Testis (tissue), 3 donors: ENCODE results near the gene OPRL1. TPM values are rescaled to one million over a fixed set of nuclear protein-coding genes. Genes with fewer than 3 reads are reported as not detected.

Experiments
- DNase-seq: peaks from one replicate; pipeline ENCODE4 v3.0.0-alpha.2; 2019
- H3K27ac ChIP-seq, 2 donors: fragments of 200-600 bp; sonication (generic); one replicate each; pipeline ENCODE4 v1.5.1; 2019
- H3K27me3 ChIP-seq: fragments of 200-600 bp; sonication (generic); one replicate; pipeline ENCODE4 v1.5.1; 2019
- H3K36me3 ChIP-seq: fragments of 200-600 bp; sonication (generic); one replicate; pipeline ENCODE4 v1.5.1; 2017; ENCODE audit warnings: low read depth; ENCODE audit errors: missing control alignments
- H3K4me1 ChIP-seq: fragments of 200-600 bp; sonication (generic); one replicate; pipeline ENCODE4 v1.5.1; 2019
- H3K4me3 ChIP-seq, 2 donors: fragments of 200-600 bp; sonication (generic); one replicate each; pipeline ENCODE4 v1.5.1; 2017 to 2019
- H3K9me3 ChIP-seq: fragments of 200-600 bp; sonication (generic); one replicate; pipeline ENCODE4 v1.5.1; 2017
- CTCF ChIP-seq, 3 experiments: fragments of 450-650 bp in 2 of 3; fragments of 200-600 bp in 1 of 3; sonication (generic) in 1 of 3; IDR thresholded peaks; one replicate each; pipeline ENCODE4 v1.5.1; 2016 to 2019; ENCODE audit warnings: antibody characterized with exemption in 3 of 3, mild to moderate bottlenecking in 2 of 3, moderate library complexity in 1 of 3
- POLR2A ChIP-seq: fragments of 450-650 bp; IDR thresholded peaks from one replicate; pipeline ENCODE4 v1.6.1; 2017; ENCODE audit warnings: antibody characterized with exemption, mild to moderate bottlenecking, moderate library complexity
- WGBS, 2 donors: methylation state at CpG; one replicate each; pipeline ENCODE4 v1.1.5; 2018; 5-methylcytosine and 5-hydroxymethylcytosine counted together
- intact Hi-C: fragments of 100-400 bp; cut with DNase I; formaldehyde crosslinking; loops from one replicate; pipeline ENCODE4 v1.15.1; 2023; ENCODE audit warnings: low total_unique reads
- polyA plus RNA-seq: library from polyadenylated mRNA; stranded (reverse); fragments of 350-450 nt; fragmentation: Illumina TruSeq; extraction: RNeasy Lipid Tissue Mini Kit (QIAGEN cat#74804); gene quantifications from one replicate; pipeline ENCODE4 v1.2.3, GENCODE V29; 2014; ENCODE audit warnings: low read depth, low replicate concordance; ENCODE audit not compliant: insufficient read depth
- total RNA-seq, 2 donors: library from RNA; depleted of rRNA; stranded (reverse); fragments of >200 nt; gene quantifications; one replicate each; pipeline ENCODE4 v1.2.3, GENCODE V29; 2016

The OPRL1 gene
- total and polyA plus RNA-seq, 3 donors from 2014 or later: 6.0 to 9.4 (median 7.7) TPM

GRCh38 chr20:64042054-64042781, 37.7 kb upstream of the OPRL1 start:
- WGBS, 2 donors: 4% methylated on average over 25 of the region's 55 CpGs; no CpG with 5 or more reads in 1 of the 2 donors

GRCh38 chr20:64043768-64044167, 36.1 kb upstream of the OPRL1 start:
- TF ChIP-seq POLR2A: no peak
- TF ChIP-seq CTCF (IDR thresholded peaks at IDR 0.05): no peak
- Histone ChIP-seq H3K4me1 (peaks cover 19% of the 10 kb centered on the region), H3K27me3 (no peaks in the 10 kb centered on the region), H3K9me3 (no peaks in the 10 kb centered on the region), H3K4me3 (no peak overlapping the region), H3K27ac (no peak overlapping the region), H3K36me3 (no peaks in the 10 kb centered on the region)
- intact Hi-C loops: no loop called here
- DNase-seq: no peak
- 86 to 91% methylated on average over 9 of the region's 9 CpGs for WGBS, 2 donors

More at GRCh38 chr20:64042054-64042781, 37.7 kb upstream of the OPRL1 start:
- Histone ChIP-seq H3K27me3 (no peaks in the 10 kb centered on the region), H3K4me1 (peaks cover 19% of the 10 kb centered on the region), H3K9me3 (no peaks in the 10 kb centered on the region), H3K36me3 (no peaks in the 10 kb centered on the region), H3K27ac (peak overlapping the region; percentile 23 to 50), H3K4me3 (peak overlapping the region; percentile 36 to 56)
- TF ChIP-seq POLR2A (no peak), CTCF (IDR thresholded peaks at IDR 0.05) (no peak)
- no peak for DNase-seq
- intact Hi-C loops: no loop called here

- peaks cover 14% of the 10 kb centered on the region for H3K4me1 ChIP-seq
- H3K9me3 ChIP-seq: no peaks in the 10 kb centered on the region
- intact Hi-C loops: no loop called here
- H3K27ac ChIP-seq: no peak overlapping the region
- no peak for DNase-seq
- TF ChIP-seq POLR2A (no peak), CTCF (IDR thresholded peaks at IDR 0.05) (no peak)
- no peaks in the 10 kb centered on the region for H3K36me3 ChIP-seq
- H3K27me3 ChIP-seq: no peaks in the 10 kb centered on the region
- H3K4me3 ChIP-seq: no peak overlapping the region
- 73 to 87% methylated on average over 8 to 14 of the region's 14 CpGs for WGBS, 2 donors
Measured at GRCh38 chr20:64044484-64045247, 35.2 kb upstream of the OPRL1 start.

- H3K36me3 ChIP-seq: no peaks in the 10 kb centered on the region
- peaks cover 18% of the 10 kb centered on the region for H3K4me1 ChIP-seq
- no peak for DNase-seq
- WGBS, 2 donors: 64 to 68% methylated on average over 8 to 11 of the region's 11 CpGs
- intact Hi-C loops: no loop called here
- no peaks in the 10 kb centered on the region for H3K27me3 ChIP-seq
- H3K9me3 ChIP-seq: no peaks in the 10 kb centered on the region
- H3K27ac ChIP-seq: no peak overlapping the region
- no peak for TF ChIP-seq POLR2A
- TF ChIP-seq CTCF (IDR thresholded peaks at IDR 0.05): no peak
- H3K4me3 ChIP-seq: no peak overlapping the region
Measured at GRCh38 chr20:64045346-64046011, 34.4 kb upstream of the OPRL1 start.
